ENCODE data around the gene TMEM236. TPM values are rescaled to one million over a fixed set of nuclear protein-coding genes. Genes with fewer than 3 reads are reported as not detected.

The TMEM236 gene
- total and polyA plus RNA-seq, 2 of the 4 experiments (the other 2 are of a cell fraction): not detected

DNA sequence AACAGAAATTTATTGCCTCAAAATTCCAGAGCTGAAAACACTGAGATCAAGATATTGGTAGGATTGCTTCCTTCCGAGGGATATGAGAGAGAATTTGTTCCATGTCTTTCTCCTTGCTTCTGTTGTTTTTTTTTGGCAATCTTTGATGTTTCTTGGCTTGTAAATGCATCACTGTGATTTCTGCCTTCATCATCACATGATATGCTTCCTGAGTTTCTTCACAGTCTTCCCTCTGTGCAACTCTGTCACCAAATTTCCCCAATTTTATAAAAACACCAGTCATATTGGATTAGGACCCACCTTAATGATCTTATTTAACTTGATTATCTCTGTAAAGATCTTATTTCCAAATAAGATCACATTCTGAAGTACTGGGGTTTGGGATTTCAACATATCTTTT, 14.7 kb downstream of the TMEM236 start:
- peaks cover 3% of the 10 kb centered on the region; the same call in 1 of the 2 replicates for H3K9me3 ChIP-seq (ENCODE audit: control insufficient read depth, insufficient read depth, low read length)
- no peak overlapping the region for H4K8ac ChIP-seq (ENCODE audit: low read depth in 2 of 2, low read length in 2 of 2)
- no peak overlapping the region for H3K27ac ChIP-seq (ENCODE audit: insufficient read depth, low read length)
- no peak overlapping the region for H2BK20ac ChIP-seq (ENCODE audit: low read depth, low read length)
- H3K14ac ChIP-seq (replicated peaks; ENCODE audit: low read depth, low read length): no peak overlapping the region
- no peak overlapping the region for H3K9ac ChIP-seq (ENCODE audit: low read depth, low read length)
- H2BK120ac ChIP-seq (ENCODE audit: low read depth, low read length): no peak overlapping the region
- H3K4me3 ChIP-seq (ENCODE audit: insufficient read depth, low read depth, low read length): no peak overlapping the region
- BruUV-seq (replicated peaks): no TSS peak
- H3K4ac ChIP-seq (ENCODE audit: low read depth, low read length): no peak overlapping the region
- no peak overlapping the region for H3K23ac ChIP-seq (ENCODE audit: low read depth, low read length)
- H3K27me3 ChIP-seq (ENCODE audit: control insufficient read depth, insufficient read depth, low read length): peaks cover 2% of the 10 kb centered on the region
- H3K79me1 ChIP-seq (ENCODE audit: low read depth in 1 of 2, low read length in 2 of 2): no peaks in the 10 kb centered on the region
- H4K20me1 ChIP-seq (ENCODE audit: insufficient read depth, low read length): no peaks in the 10 kb centered on the region
- no peak overlapping the region for H4K5ac ChIP-seq (ENCODE audit: low read depth, low read length)
- no peak for ATAC-seq (ENCODE audit: low read depth)
- in situ Hi-C loops (cut with MboI; ENCODE audit: low sequenced_read_pairs): no loop called here
- H3K56ac ChIP-seq (ENCODE audit: extremely low read depth, insufficient read depth, low read length): no peak overlapping the region
- no peak overlapping the region for H2AK9ac ChIP-seq (replicated peaks; ENCODE audit: low read depth, low read length, poor library complexity)
- WGBS, 2 experiments (ENCODE audit: extremely low coverage in 2 of 2, insufficient read length in 1 of 2): no CpG with 5 or more reads among the region's 1 CpG
- intact Hi-C loops (cut with micrococcal nuclease): no loop called here
- ChIA-PET CTCF (no interaction called here), POLR2A (ENCODE audit: unreplicated experiment) (no interaction called here)
- H3K36me3 ChIP-seq (ENCODE audit: control insufficient read depth, insufficient read depth, low read length): no peaks in the 10 kb centered on the region
- H2BK5ac ChIP-seq (ENCODE audit: low read depth, low read length, poor library complexity, severe bottlenecking): no peak overlapping the region
- no peak for TF ChIP-seq NFE2L2 (IDR thresholded peaks at IDR 0.05; ENCODE audit: low read depth, low read length)
- no peaks in the 10 kb centered on the region for H3K9me1 ChIP-seq (ENCODE audit: insufficient read depth, low read length)
- no peak overlapping the region for H3K4me2 ChIP-seq (ENCODE audit: low read depth, low read length)
- no peak for DNase-seq
- H2BK15ac ChIP-seq (ENCODE audit: low read depth, low read length): no peak overlapping the region
- H2AK5ac ChIP-seq (ENCODE audit: low read depth, low read length): no peak overlapping the region
- no peak overlapping the region for H2AFZ ChIP-seq (replicated peaks; ENCODE audit: low read length, poor library complexity)
- H3K4me1 ChIP-seq (ENCODE audit: control insufficient read depth, insufficient read depth, low read length): no peaks in the 10 kb centered on the region
- no peak overlapping the region for H4K91ac ChIP-seq (ENCODE audit: insufficient read depth, low read depth, low read length)
- dilution Hi-C loops (cut with HindIII; ENCODE audit: low sequenced_read_pairs, unreplicated experiment): no loop called here
- no peak overlapping the region for H3K18ac ChIP-seq (ENCODE audit: low read depth, low read length)
